Thymus (tissue), 11 donors: Measurements from ENCODE around the gene GAB2. TPM values are rescaled to one million over a fixed set of nuclear protein-coding genes. Genes with fewer than 3 reads are reported as not detected.

Experiments used
- DNase-seq, 9 donors: peaks; one replicate each; pipeline ENCODE4 v3.0.0-alpha.2; 2013; ENCODE audit warnings: low spot score in 9 of 9, low read depth in 6 of 9, missing footprints in 1 of 9
- H3K27ac ChIP-seq, 2 donors: one replicate each; pipeline ENCODE4 v1.5.1; 2013; ENCODE audit warnings: control low read depth in 1 of 2, low read depth in 1 of 2, low read length in 1 of 2, mild to moderate bottlenecking in 1 of 2, moderate library complexity in 1 of 2
- H3K27me3 ChIP-seq, 2 donors: one replicate each; pipeline ENCODE4 v1.5.1; 2013; ENCODE audit warnings: low read length in 1 of 2; ENCODE audit not compliant: control insufficient read depth in 2 of 2, insufficient read depth in 1 of 2
- H3K36me3 ChIP-seq, 2 donors: one replicate each; pipeline ENCODE4 v1.5.1; 2013; ENCODE audit warnings: low read length in 1 of 2, mild to moderate bottlenecking in 1 of 2, moderate library complexity in 1 of 2; ENCODE audit not compliant: control insufficient read depth in 2 of 2, insufficient read depth in 2 of 2
- H3K4me1 ChIP-seq, 2 donors: one replicate each; pipeline ENCODE4 v1.5.1; 2013; ENCODE audit warnings: low read length in 2 of 2; ENCODE audit not compliant: control insufficient read depth in 2 of 2, insufficient read depth in 2 of 2
- H3K4me3 ChIP-seq, 2 donors: one replicate each; pipeline ENCODE4 v1.5.1; 2013; ENCODE audit warnings: low read length in 2 of 2, control low read depth in 1 of 2, mild to moderate bottlenecking in 1 of 2
- H3K9me3 ChIP-seq, 2 donors: one replicate each; pipeline ENCODE4 v1.5.1; 2013; ENCODE audit warnings: low read length in 1 of 2, mild to moderate bottlenecking in 1 of 2; ENCODE audit not compliant: control insufficient read depth in 2 of 2, insufficient read depth in 1 of 2
- WGBS: extraction: QIAGEN DNeasy Blood & Tissue Kit; methylation state at CpG from one replicate; pipeline ENCODE4 v1.1.7; 2013; 5-methylcytosine and 5-hydroxymethylcytosine counted together
- polyA plus RNA-seq: library from polyadenylated mRNA; stranded (reverse); fragments of 200-250 nt; gene quantifications from one replicate; pipeline ENCODE4 v1.2.3, GENCODE V29; 2013
- total RNA-seq: library from RNA; stranded (reverse); fragments of 120-200 nt; gene quantifications from one replicate; pipeline ENCODE4 v1.2.4, GENCODE V29; 2013
- donor health status: healthy.

Gene GAB2
- total and polyA plus RNA-seq, 2 donors: 3.7 to 12.6 TPM

DNA sequence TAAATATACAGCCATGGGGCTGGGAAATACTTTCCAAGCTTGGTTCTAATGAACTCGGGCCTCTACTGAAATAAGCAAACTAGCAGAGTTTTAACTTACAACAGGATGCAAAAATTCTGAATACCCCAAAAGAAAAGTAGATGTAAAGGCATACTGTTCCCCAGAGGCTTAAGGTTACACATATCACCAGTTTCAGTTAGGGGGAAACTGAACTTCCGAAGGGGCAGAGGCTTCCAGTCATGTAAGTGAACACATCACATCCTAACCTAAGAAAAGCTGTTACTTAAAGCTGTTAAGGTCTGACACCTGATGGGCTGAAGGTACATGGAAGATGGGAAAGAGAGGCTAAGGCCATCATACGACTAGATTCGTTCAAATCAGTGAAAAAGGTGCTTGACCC, 2.3 kb downstream of the GAB2 start:
- Histone ChIP-seq H3K4me3 (no peak overlapping the region), H3K9me3 (peaks cover 1 to 5% of the 10 kb centered on the region in 2 donors), H3K4me1 (peaks cover 23 to 41% of the 10 kb centered on the region in 2 donors), H3K27ac (peak overlapping the region in 1 of 2 donors; percentile 78), H3K36me3 (no peaks in the 10 kb centered on the region), H3K27me3 (no peaks in the 10 kb centered on the region)
- peak in 1 of 9 donors; percentile 44 for DNase-seq
- WGBS: 76% methylated on average over 4 of the region's 4 CpGs

DNA sequence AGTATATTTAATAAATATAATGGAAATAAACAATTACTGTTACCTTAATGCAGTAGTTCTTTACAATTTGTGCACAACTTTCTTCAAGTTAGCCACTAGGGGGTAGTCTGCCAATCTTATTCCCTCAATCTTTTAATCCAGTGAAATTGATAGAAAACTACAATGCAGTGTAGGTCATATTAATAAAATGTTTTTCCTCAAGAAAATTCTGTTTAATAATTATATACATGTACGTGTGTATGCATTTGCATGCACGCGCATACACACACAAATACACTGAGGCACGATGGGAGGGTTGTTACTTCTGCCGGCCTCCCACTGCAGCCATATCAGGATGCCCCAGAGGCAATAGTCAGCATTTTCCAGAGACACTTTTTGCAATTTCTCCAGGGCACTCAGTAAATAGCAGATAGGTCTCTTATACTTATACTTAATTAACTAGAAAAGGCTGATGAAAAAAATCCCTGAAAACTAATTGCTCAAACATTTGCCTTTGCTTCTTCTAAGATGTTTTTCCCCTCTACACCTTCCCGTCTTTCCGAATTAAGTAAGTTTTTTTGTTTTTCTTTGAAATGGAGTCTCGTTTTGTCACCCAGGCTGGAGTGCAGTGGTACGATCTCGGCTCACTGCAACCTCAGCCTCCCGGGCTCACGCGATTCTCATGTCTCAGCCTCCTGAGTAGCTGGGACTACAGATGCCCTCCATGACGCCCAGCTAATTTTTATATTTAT, 3.1 kb downstream of the GAB2 start:
- 97% methylated on average over 14 of the region's 14 CpGs for WGBS
- DNase-seq: peak in 1 of 9 donors; percentile 48
- Histone ChIP-seq H3K4me1 (peaks cover 18 to 32% of the 10 kb centered on the region in 2 donors), H3K36me3 (no peaks in the 10 kb centered on the region), H3K9me3 (peaks cover 1 to 9% of the 10 kb centered on the region in 2 donors), H3K27ac (no peak overlapping the region), H3K4me3 (no peak overlapping the region), H3K27me3 (no peaks in the 10 kb centered on the region)

DNA sequence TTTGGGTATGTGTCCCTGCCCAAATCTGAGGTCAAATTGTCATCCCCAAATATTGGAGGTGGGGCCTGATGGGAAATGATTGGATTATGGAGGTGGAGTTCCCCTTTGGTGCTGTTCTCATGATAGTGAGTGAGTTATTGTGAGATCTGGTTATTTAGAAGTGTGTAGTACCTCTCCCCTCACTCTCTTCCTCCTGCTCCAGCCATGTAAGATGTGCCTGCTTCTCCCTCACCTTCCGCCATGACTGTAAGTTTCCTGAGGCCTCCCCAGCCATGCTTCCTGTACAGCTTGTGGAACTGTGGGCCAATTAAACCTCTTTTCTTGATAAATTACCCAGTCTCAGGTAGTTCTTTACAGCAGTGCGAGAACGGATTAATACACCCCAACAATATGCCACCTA, 9.0 kb downstream of the GAB2 start:
- DNase-seq: no peak
- no peak overlapping the region for H3K4me3 ChIP-seq
- WGBS: 96% methylated on average over 3 of the region's 3 CpGs
- H3K9me3 ChIP-seq: peaks cover 0 to 19% of the 10 kb centered on the region in 2 donors
- H3K27me3 ChIP-seq: no peaks in the 10 kb centered on the region
- peaks cover 0 to 4% of the 10 kb centered on the region in 2 donors for H3K36me3 ChIP-seq
- H3K27ac ChIP-seq: no peak overlapping the region
- H3K4me1 ChIP-seq: peaks cover 5 to 12% of the 10 kb centered on the region in 2 donors

DNA sequence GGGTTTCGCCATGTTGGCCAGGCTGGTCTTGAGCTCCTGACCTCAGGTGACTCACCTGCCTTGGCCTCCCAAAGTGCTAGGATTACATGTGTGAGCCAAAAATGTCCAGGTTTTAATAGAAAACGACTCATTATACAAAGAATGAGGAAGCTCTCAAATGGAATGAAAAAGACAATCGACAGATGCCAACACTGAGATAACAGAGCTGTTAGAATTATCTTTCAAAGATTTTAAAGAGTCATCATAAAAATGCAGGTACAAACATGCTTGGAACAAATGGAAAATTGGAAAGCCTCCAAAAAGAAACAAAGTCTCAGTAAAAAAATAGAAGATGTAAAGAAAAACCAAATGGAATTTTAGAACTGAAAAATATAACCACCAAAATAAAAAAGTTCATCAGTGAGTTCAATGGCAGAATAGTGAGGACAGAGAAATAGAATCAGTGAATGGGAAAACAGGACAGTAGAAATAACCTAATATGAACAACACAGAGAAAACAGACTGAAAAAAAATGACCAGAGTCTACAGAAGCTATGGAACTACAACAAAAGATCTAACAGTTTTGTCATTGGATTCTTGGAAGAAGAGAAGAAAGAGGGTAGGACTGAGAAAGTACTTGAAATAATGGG, 10.9 kb downstream of the GAB2 start:
- no peak overlapping the region for H3K27ac ChIP-seq
- peaks cover 0 to 4% of the 10 kb centered on the region in 2 donors for H3K36me3 ChIP-seq
- DNase-seq: no peak
- WGBS: 86% methylated on average over 3 of the region's 3 CpGs
- no peaks in the 10 kb centered on the region for H3K27me3 ChIP-seq
- peaks cover 0 to 19% of the 10 kb centered on the region in 2 donors for H3K9me3 ChIP-seq
- peaks cover 5 to 11% of the 10 kb centered on the region in 2 donors for H3K4me1 ChIP-seq
- no peak overlapping the region for H3K4me3 ChIP-seq

DNA sequence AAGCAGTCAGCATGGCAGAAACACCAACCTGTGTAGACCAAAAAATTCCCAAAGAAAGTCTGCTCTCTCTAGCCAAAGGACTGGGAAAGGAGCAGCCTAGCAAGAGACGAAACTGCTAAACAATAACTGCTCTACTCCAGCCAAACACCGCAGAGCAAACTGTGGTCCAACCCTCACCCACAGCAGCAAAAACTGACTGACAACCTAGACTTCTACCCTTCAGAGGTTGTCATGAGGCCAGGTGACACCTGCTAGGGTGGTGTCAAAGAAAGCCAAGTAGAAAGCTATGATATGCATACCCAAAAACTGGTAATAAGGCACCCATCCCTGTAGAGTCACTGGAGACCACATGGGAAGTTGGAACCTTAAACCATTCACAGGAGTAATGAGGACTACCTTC, 11.8 kb downstream of the GAB2 start:
- peaks cover 0 to 4% of the 10 kb centered on the region in 2 donors for H3K36me3 ChIP-seq
- peaks cover 0 to 17% of the 10 kb centered on the region in 2 donors for H3K9me3 ChIP-seq
- H3K4me3 ChIP-seq: no peak overlapping the region
- peaks cover 5 to 11% of the 10 kb centered on the region in 2 donors for H3K4me1 ChIP-seq
- WGBS: 90% methylated on average over 2 of the region's 2 CpGs
- no peaks in the 10 kb centered on the region for H3K27me3 ChIP-seq
- peak in 2 of 9 donors; percentile 50 to 73 for DNase-seq
- peak overlapping the region in 1 of 2 donors; percentile 79 for H3K27ac ChIP-seq

DNA sequence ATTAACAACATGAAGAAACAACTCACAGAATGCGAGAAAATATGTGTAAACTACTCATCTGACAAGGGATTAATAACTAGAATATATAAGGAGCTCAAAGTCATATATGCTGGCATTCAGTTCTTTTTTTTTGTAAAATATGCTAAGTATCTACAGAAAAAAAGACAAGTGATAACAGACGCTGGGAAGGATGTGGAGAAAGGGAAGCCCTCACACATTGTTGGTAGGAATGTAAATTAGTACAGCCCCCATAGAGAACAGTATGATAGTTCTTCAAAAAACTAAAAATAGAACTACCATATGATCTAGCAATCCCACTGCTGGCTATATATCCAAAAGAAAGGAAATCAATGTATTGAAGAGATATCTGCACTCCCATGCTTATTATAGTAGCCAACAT, 13.8 kb downstream of the GAB2 start:
- H3K9me3 ChIP-seq: peaks cover 0 to 4% of the 10 kb centered on the region in 2 donors
- H3K36me3 ChIP-seq: peaks cover 0 to 8% of the 10 kb centered on the region in 2 donors
- DNase-seq: no peak
- no peaks in the 10 kb centered on the region for H3K27me3 ChIP-seq
- H3K27ac ChIP-seq: no peak overlapping the region
- peaks cover 9 to 11% of the 10 kb centered on the region in 2 donors for H3K4me1 ChIP-seq
- no peak overlapping the region for H3K4me3 ChIP-seq
- 98% methylated on average over 2 of the region's 2 CpGs for WGBS

DNA sequence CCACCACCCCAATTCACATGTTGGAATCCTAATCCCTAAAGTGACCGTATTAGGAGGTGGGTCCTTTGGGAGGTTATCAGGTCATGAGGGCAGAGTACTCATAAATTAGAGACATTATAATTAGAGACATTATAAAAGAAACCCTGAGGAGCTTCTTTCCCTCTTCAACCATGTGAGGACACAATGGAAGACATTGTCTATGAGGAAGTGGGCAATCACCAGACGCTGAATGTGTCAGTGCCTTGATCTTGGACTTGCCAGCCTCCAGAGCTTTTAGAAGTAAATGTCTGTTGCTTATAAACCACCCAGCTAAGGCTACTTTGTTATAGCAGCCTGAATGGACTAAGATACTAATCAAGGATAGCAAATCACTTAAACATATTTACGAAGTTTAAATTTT, 14.8 kb downstream of the GAB2 start:
- Histone ChIP-seq H3K27ac (no peak overlapping the region), H3K27me3 (no peaks in the 10 kb centered on the region), H3K4me3 (no peak overlapping the region), H3K4me1 (peaks cover 11 to 12% of the 10 kb centered on the region in 2 donors), H3K36me3 (peaks cover 0 to 4% of the 10 kb centered on the region in 2 donors), H3K9me3 (no peaks in the 10 kb centered on the region)
- DNase-seq: no peak
- WGBS: 99% methylated on average over 3 of the region's 3 CpGs

DNA sequence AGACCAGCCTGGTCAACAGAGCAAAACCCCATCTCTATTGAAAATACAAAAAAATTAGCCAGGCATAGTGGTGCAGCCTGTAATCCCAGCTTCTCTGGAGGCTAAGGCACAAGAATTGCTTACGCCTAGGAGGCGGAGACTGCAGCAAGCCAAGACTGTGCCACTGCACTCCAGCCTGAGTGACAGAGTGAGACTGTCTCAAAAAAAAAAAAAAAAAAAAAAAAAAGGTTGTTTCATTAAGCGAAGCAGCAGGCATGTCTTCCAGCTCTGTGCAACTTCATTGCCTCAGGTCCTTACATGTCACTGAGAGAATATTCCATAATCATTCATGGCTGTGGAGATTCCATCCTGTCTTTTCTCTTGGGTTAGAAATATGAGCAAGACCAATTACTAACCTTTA, 16.9 kb downstream of the GAB2 start:
- peaks cover 0 to 4% of the 10 kb centered on the region in 2 donors for H3K36me3 ChIP-seq
- H3K27me3 ChIP-seq: no peaks in the 10 kb centered on the region
- no peak overlapping the region for H3K27ac ChIP-seq
- WGBS: 98% methylated on average over 3 of the region's 3 CpGs
- H3K4me1 ChIP-seq: peaks cover 11 to 16% of the 10 kb centered on the region in 2 donors
- H3K9me3 ChIP-seq: no peaks in the 10 kb centered on the region
- no peak overlapping the region for H3K4me3 ChIP-seq
- DNase-seq: no peak

DNA sequence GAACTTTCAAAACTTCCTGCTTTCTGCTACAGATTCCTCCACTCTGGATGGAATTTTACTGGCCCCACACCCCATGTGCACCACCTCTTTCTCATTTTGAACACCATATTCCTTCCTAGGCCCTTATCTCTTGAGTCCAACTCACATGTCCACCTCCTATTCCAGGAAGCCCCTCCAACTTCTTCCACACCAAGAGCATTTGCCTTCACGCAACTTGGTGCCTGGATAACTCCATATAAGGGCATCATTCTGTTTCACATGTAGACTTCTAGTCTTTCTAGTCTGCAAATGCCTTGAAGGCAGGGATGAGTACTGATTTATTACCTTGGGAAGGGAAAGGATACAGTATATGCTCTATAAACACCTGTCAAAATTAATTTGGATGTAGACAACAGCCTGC, 17.5 kb downstream of the GAB2 start:
- Histone ChIP-seq H3K4me3 (no peak overlapping the region), H3K27ac (no peak overlapping the region), H3K27me3 (no peaks in the 10 kb centered on the region), H3K9me3 (no peaks in the 10 kb centered on the region), H3K36me3 (peaks cover 0 to 4% of the 10 kb centered on the region in 2 donors), H3K4me1 (peaks cover 8 to 14% of the 10 kb centered on the region in 2 donors)
- DNase-seq: no peak
- WGBS: 95% methylated on average over 1 of the region's 1 CpG
